HG02870 (cell line): Measurements from ENCODE around the gene COP1.
A peak's percentile ranks its signal among the peaks of the same experiment; 100 is the strongest.
"Not testable (repeated sequence)": the region's sequence is repeated elsewhere in the genome, so short reads cannot be mapped to it uniquely, and the experiment has no call there.

Experiments
- ATAC-seq: cut with Tn5 transposase; IDR thresholded peaks from one replicate; pipeline ENCODE4 v1.9.1; 2021; ENCODE audit warnings: mild to moderate bottlenecking, moderate library complexity; ENCODE audit not compliant: unreplicated experiment

COP1 gene

DNA sequence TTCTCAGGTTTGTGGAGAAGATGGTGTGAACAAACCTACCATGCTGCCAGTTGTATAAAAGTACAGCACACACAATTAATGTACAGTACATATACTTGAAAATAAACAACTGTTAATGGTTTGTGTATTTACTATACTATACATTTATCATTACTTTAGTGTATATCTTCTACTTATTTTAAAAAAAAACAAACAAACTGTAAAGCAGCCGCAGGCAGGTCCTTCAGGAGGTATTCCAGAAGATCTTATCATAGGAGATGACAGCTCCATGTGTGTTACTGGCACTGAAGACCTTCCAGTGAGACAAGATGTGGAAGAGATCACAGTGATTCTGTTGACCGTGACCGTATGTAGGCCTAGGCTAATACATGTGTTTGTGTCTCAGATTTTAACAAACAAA lies 155.7 kb downstream of the COP1 start:
- ATAC-seq: no peak

DNA sequence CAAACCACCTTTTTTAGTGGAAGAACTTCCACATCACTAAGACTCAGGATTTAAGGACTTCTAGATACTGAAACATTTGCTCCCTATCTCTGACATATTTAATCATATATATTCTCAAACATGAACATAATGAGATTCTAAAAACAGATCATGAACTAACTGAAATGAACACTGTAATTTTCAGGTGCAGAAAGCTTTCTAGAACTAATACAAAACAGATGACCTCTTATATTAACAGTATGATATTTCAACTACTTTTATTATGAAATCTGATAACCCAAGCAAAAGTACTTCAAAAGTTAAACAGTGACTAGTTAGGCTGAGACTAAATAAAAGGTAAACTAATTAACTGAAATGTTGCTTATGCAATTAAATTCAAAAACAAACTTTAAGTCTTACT lies 157.5 kb downstream of the COP1 start:
- no peak for ATAC-seq

GRCh38 chr1:176046926-176047325 lies 160.2 kb downstream of the COP1 start:
- ATAC-seq: no peak

- ATAC-seq: no peak
Observed at GRCh38 chr1:176043537-176043936, 163.5 kb downstream of the COP1 start.

DNA sequence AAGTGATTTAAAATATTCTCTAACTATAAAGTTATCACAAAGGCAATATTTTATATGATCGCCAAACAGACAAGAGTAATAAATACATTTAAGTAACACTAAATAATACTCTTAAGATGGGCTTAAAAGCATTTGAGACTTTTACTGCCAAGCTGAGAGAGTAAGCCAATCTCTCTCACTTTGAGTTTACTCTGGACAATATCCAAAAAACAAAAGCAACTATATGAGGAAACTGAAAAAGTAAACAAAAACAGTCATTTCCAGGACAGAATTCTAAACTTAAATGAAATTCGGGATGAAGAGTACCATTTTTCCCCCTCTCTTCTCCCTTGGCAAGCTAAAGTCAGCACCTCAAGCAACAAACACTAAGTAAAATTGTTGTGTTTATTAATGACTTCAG lies 173.2 kb downstream of the COP1 start:
- no peak for ATAC-seq

DNA sequence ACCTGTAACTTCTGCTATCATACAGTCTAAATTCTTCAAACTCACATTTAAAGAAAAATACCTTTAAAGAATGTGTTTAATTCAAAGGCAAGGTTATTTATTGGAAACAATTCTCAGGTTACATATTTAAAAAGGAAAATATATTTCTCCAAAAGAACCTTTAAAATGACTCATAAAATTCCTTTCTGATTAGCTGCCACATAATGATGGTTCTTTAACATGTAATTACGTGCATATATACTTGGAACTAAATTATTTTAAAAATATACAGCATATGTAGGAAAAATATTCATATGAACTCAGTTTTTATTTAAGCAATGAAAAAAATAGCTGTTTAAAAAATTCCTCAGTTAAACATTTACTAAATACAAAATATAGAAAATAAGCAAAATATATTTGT lies 173.6 kb downstream of the COP1 start:
- no peak for ATAC-seq

- ATAC-seq: no peak
Observed at GRCh38 chr1:176032040-176032645, 174.9 kb downstream of the COP1 start.

DNA sequence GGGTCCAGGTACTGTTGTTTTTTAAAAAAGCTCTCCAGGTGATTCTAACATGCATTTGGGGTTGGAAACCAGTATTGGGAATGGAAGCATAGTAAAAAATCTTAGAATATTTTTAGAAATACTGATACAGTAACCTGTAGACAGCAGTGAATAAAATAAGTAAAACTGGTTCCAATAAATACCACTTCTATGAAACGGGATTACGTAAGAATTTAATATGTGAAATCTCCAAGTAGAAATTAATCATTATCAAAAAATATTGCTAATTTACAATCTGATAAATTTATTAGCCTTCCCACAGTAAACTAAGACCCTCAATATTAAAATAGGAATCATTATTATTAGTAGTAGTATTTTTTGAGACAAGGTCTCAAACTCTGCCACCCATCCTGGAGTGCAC lies 177.5 kb downstream of the COP1 start:
- no peak for ATAC-seq

GRCh38 chr1:176029155-176029554 lies 177.9 kb downstream of the COP1 start:
- no peak for ATAC-seq

DNA sequence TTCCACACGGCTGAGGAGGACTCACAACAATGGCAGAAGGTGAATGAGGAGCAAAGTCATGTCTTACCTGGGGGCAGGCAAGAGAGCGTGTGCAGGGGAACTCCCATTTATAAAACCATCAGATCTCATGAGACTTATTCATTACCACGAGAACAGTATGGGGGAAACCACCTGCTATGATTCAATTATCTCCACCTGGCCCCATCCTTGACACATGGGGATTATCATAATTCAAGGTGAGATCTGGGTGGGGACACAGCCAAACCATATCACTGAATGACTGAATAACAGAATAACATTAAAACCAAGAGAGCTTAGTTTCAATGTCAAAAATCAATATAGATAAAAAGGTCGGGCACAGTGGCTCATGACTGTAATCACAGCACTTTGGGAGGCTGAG lies 179.2 kb downstream of the COP1 start:
- ATAC-seq: not testable (repeated sequence)

DNA sequence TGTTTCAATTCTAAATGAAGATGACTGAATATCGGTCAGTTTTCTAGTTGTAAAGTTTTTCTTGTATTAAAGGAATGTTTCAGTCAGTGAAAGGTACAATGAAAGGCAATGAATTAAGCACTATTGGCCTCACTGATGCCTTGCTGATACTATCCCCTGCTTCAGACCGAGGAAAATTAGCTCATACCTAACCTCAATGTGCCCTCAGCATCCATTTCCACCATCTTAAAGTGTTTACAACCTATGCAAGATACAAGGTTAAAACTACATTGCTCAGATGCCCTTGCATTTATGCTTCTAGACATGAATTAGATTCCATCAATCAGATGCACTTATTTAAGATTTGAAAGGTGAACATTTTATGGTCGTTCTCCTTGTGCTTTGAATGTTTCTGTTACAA lies 184.5 kb downstream of the COP1 start:
- ATAC-seq: no peak

DNA sequence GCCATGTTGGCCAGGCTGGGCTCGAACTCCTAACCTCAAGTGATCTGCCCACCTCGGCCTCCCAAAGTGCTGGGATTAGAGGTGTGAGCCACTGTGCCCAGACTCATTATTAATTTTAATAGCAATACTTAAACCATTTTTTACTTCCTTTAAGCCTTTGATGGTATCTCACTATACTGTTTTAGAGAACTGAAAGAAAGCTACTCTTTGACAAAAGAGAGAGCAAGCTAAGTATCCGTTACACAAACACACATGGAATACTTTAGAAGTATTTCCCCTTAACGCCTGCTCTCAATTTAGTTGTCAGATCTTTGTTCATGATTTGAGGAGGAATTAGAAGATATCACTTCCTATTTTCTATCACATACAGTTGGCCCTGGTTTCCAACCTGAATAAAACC lies 189.4 kb downstream of the COP1 start:
- peak; percentile 54 for ATAC-seq

- ATAC-seq: no peak
Observed at GRCh38 chr1:176009951-176010350, 197.1 kb downstream of the COP1 start.

DNA sequence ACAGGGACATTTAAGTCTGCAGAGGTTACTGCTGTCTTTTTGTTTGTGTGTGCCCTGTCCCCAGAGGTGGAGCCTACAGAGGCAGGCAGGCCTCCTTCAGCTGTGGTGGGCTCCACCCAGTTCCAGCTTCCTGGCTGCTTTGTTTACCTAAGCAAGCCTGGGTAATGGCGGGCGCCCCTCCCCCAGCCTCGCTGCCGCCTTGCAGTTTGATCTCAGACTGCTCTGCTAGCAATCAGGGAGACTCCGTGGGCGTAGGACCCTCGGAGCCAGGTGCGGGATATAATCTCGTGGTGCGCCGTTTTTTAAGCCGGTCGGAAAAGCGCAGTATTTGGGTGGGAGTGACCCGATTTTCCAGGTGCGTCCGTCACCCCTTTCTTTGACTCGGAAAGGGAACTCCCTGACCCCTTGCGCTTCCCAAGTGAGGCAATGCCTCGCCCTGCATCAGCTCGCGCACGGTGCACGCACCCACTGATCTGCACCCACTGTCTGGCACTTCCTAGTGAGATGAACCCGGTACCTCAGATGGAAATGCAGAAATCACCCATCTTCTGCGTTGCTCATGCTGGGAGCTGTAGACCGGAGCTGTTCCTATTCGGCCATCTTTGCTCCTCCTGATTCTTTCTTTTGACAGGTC lies 199.2 kb downstream of the COP1 start:
- not testable (repeated sequence) for ATAC-seq

GRCh38 chr1:175994660-175995059 lies 212.4 kb downstream of the COP1 start:
- not testable (repeated sequence) for ATAC-seq

DNA sequence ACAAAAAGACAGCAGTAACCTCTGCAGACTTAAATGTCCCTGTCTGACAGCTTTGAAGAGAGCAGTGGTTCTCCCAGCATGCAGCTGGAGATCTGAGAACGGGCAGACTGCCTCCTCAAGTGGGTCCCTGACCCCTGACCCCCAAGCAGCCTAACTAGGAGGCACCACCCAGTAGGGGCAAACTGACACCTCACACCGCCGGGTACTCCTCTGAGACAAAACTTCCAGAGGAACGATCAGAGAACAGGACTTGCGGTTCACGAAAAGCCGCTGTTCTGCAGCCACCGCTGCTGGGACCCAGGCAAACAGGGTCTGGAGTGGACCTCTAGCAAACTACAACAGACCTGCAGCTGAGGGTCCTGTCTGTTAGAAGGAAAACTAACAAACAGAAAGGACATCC lies 214.3 kb downstream of the COP1 start:
- not testable (repeated sequence) for ATAC-seq

DNA sequence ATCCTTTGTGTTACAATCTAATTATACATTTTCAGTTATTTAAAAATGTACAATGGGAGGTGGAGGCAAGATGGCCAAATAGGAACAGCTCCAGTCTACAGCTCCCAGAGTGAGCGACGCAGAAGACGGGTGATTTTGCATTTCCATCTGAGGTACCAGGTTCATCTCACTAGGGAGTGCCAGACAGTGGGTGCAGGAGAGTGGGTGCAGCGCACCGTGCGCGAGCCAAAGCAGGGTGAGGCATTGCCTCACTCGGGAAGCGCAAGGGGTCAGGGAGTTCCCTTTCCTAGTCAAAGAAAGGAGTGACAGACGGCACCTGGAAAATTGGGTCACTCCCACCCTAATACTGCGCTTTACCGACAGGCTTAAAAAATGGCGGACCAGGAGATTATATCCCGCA lies 214.9 kb downstream of the COP1 start:
- ATAC-seq: not testable (repeated sequence)

DNA sequence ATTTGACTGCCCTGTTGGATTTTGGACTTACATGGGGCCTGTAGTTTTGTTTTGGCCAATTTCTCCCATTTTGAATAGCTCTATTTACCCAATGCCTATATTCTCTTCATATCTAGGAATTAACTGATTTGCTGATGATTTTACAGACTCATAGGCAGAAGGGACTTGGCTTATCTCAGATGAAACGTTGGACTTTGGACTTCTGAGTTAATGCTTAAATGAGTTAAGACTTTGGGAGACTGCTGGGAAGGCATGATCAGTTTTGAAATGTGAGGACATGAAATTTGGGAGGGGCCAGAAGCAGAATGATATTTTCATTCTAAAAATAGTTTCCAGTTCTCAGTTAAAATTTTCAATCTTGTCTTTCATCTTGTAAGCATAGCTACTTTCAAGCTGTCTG lies 222.3 kb downstream of the COP1 start:
- no peak for ATAC-seq

DNA sequence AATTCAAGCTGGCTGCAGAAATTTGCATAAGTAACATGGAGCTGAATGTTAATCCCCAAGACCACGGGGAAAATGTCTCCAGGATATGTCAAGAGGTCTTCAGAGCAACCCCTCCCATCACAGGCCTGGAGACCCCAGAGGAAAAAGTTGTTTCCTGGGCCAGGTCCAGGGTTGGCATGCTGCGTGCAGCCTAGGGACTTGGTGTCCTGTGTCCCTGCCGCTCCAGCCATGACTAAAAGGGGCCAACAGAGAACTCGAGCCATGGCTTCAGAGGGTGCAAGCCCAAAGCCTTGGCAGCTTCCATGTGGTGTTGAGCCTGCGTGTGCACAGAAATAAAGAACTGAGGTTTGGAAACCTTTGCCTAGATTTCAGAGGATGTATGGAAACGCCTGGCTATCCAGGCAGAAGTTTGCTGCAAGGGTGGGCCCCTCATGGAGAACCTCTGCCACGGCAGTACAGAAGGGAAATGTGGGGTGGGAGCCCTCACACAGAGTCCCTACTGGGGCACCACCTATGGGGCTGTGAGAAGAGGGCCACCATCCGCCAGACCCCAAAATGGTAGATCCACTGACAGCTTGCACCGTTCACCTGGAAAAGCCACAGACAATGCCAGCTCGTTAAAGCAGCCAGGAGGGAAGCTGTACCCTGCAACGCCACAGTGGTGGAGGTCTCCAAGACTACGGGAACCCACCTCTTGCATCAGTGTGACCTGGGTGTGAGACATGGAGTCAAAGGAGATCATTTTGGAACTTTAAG lies 222.9 kb downstream of the COP1 start:
- ATAC-seq: no peak

- not testable (repeated sequence) for ATAC-seq
Observed at GRCh38 chr1:175983363-175983762, 223.7 kb downstream of the COP1 start.

- ATAC-seq: no peak
Observed at GRCh38 chr1:175981128-175981527, 226.0 kb downstream of the COP1 start.

GRCh38 chr1:175978926-175979325 lies 228.2 kb downstream of the COP1 start:
- ATAC-seq: no peak
